HG02763 (cell line): ENCODE results near the gene CAMTA1.

Source experiments
- ATAC-seq: cut with Tn5 transposase; IDR thresholded peaks from one replicate; pipeline ENCODE4 v1.9.1; 2021; ENCODE audit warnings: mild to moderate bottlenecking, moderate library complexity; ENCODE audit not compliant: unreplicated experiment

The CAMTA1 gene

DNA sequence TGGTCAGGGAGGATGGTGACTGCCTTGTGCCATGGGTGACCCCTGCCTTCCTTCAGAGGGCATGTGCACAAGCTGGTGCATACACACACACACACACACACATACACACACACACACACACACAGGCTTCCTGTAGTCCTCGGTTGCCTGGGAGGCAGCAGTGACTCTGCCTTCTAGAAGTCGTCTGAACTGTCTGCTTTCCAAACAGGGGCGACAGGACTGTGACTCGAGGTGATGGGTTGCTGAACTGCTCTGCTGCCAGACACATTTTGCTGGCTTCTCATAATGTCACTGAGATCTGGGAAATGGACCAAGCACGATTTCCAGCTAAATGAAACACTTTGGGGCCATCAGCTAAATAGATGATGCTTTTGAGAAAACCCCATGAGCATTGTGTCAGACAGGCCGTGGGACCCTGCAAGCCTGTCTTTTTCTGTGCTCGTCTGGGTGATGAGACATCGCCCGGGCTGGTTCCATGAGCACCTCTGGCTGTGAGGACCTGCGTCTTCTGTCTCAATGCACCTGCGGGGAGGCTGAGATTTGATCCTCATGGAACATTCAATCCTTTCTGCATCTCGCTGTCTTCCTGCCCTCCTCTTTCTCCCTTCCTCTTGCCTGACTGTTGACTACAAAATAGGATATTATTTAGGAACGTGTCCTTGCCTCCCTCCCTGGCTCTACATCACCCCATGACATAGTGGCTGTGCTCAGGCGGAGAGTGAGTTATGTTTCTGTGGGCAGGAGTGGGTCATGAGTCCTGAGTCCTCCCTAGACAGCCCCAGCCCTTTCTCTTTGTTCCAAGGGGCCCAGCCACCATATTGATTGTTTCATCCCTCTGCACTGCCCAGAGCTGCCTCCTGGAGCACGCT is 436.8 kb downstream of the CAMTA1 start:
- ATAC-seq: no peak

DNA sequence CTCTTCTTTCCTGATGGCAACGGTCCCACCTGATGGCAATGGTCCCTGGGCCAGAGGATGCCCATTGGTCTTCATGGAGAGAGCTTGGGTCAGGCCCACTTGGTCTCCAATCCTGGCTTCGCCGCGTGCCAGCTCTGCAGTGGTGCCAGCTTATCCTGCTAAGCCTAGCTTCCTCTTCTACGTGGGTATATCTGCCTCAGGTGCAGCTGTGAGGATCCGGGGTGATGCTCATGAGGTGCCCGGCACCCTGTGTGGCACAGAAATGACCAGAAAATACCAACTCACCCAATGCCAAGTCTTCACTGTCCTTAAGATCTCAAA is 437.4 kb downstream of the CAMTA1 start:
- ATAC-seq: no peak

DNA sequence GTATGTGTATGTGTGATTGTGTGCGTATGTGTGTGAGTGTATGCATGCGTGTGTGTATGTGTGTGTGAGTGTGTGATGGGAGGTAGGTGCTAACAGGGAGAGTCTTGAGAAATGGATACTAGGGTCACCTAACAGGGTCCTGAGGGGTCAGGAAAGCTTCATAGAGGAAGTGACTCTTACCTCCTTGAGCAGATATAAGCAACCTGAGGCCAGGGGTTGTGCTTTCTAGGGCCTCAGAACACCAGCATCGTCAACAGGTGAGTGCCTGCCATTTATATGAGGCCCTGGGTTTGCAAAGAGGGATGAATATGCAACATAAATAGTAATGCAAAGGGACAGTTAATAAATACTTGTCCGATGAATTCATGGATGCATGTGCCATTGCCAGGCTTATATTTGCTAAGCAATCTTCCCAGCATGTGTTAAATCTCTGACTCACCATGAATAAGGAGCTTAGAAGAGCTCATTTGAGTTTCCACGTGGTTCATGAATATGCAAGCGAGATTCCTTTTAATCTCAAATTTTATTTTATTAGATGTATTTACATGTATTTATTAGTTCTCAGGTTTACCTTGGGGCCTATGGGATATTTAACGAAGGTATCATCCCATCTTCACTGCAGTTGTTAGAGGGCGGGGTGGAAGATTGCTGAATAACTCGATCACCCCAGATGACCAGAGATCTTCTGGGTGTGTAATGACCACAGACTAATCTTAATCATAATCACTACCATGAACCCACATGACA is 438.3 kb downstream of the CAMTA1 start:
- no peak for ATAC-seq

DNA sequence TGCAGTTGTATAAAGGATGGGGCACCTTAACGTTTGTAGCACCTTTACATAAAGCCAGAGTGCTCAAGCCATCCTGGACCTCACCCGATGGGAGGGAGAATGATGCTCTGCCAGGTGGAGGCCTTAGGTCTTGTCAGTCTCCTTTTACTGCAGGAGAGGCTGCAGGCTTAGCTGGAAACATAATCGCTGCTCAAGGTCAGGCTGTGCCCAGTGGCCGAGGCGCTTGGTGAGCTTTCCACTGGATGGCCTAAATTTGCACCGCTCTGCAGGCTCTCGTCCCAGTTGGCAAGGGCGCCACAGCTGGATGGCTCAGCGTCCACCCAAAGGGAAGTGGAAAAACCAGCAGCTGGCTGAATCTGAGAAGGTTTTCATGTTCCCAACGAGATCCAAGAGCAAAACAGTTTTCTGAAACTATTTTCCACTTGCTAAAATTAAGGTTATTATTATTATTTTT is 438.9 kb downstream of the CAMTA1 start:
- no peak for ATAC-seq

DNA sequence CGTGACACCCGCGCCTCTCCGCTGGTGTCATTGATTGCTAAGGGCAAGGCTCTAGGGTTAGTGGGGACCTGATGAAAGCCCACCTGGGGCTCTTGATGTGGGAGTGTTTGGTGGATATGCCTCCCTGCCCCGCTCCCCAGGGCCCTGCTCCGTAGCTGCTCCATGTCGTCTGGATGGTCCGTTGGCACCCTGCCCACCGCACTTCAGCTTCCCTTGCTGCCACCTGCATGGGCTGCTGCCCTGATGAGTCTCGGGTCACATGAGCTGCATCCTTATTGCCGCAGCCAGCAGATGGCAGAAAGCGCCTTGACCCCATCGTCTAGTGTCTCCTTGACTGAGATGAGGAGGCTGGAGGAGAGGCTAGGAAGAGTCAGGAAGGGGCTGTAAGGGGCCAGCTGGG is 439.4 kb downstream of the CAMTA1 start:
- ATAC-seq: no peak

DNA sequence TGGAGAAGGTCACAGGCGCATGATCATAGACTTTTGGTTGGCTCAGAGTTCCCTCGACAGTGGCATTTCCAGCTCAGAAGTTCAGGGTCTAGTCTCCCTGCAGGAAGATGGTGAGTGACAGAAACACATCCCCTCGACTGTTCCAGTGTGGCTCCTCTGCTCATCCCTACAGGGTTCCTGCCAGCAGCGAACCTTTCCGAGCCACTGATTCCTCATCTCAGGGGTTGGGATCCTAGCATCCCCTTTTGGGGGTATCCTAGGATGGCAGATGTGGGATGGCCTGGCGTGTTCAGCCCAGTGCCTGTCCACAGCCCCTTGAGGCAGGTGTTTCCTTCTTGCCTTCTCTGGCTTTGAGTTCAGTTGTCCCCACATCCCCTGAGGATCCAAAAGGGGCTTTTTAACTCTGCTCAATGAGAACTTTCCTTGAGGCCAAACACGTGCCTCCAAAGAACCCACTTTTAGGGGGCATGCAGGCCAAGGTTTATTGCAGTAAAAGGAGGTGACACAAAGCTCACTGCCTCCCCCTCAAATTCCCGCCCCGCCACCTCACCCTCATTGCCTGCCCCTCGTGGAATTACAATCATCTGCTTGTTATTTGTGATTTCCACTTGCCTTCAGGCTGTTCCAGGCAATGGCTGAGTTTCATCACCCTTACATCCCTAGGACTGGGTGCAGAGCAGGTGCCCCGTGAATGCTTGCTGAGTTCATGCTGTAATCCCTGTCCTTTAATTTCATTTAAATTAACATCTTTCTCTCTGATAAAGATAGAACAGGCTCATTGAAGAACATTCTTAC is 440.7 kb downstream of the CAMTA1 start:
- ATAC-seq: no peak

DNA sequence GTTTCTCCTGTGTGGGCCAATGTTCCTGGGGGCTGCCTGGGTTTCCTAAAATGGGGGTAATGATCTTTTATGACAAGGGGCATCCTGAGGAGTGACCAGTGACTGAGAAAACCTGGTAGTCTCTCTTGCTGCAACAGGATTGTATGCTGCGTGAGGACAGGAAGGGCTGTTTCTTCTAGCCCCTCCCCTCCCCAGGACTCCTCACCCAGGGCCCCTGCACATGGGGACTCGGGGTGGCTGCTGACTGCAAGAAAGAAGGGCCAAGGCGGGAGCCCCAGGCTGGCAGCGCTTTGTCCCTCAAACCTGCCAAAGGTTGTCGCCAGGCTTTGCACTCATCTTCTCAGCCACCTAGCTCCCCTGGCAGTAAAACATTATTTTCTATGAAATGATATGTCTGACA is 442.4 kb downstream of the CAMTA1 start:
- ATAC-seq: no peak

DNA sequence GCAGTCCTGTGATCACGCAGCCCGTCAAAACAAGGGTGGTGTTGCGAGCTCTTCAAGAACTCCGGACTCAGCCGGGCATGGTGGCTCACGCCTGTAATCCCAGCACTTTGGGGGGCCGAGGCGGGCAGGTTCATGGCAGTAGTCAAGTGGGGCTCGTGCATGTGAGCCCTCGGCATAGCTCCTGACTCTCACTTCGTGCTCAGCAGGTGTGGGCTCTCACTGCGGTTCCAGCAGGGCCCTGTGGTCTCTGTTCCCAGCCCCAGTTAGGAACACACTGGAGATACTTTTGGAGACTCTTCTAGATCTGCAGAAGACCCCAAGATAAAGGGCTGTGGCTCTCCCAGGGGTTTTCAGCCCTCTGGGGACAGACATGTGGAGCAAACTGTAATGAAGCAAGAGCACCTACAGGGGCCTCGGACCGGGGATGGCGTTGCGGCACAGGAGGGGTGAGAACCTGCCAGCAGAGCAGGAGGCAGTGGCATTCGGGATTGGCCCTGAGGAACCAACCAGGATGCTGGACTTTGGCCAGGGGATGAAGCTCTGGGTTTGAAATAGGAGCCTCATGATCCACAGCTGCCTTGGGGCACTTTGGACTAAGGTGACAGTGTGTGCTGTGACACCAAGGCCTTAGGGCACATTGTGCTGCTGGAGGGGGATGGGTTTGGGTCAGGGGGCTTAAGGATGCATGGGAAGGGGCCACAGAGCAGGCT is 443.2 kb downstream of the CAMTA1 start:
- ATAC-seq: no peak

DNA sequence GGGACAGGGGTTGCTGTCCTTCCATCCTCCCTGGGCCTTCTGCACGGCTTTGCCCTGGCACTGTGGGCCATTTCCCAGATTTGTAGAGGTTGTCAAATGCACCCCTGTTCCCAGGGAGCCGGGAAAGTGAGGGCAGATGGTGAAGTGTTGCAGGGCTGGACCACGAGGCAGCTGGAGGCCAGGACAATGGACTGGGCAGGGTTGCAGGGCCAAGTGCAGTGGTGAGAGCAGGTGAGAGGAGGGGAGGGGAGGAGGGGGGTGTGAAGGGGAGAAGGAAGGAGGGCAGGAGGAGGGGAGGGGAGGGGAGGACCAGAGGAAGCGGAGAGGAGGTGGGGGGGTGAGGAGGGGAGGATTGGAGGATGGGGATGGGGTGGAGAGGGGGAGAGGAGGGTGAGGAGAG is 443.9 kb downstream of the CAMTA1 start:
- no peak for ATAC-seq

DNA sequence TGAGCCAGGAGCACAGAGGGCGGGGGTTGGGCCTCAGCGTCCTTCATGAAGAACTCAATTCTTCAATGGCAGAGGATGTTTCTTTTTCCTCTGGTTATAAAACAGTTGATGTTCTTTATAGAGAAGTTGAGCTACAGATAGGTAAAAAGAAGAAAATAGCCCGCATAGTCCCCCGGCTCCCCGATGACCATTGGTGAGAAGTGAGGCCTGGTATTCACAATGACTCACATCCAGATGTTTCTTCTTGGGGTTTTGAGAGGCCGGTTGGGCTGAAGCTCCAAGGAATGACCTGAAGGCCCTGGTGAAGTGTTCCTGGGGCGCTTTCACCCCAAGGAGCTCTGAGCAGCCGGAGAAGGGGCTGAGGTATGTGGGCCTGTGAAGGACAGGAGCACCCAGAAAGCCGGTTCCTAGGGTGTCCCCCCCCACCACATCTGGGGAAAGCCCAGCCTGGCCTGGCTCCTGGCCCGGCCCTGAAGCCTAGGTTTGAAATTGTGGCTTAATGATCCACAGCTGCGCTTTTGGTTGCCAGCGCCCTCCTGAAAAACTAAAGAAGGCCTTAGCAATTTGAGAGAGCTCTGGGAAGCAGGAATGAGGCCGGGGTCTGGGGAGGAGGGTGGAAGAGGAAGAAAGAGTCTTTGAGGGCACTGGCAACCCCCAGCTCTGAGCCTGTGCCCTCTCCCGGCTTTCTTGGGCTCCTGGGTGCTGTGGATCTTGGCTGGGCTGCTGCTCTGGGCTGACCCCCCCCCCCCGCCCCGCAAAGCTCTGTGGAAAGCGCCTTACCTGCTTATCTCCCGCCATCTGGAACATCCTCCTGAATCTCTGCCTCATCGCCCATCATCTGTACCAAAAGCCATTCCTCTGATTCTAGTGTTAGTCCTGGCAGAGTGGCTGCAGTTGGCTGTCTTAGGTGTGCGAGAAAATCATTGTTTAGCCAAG is 444.7 kb downstream of the CAMTA1 start:
- no peak for ATAC-seq

DNA sequence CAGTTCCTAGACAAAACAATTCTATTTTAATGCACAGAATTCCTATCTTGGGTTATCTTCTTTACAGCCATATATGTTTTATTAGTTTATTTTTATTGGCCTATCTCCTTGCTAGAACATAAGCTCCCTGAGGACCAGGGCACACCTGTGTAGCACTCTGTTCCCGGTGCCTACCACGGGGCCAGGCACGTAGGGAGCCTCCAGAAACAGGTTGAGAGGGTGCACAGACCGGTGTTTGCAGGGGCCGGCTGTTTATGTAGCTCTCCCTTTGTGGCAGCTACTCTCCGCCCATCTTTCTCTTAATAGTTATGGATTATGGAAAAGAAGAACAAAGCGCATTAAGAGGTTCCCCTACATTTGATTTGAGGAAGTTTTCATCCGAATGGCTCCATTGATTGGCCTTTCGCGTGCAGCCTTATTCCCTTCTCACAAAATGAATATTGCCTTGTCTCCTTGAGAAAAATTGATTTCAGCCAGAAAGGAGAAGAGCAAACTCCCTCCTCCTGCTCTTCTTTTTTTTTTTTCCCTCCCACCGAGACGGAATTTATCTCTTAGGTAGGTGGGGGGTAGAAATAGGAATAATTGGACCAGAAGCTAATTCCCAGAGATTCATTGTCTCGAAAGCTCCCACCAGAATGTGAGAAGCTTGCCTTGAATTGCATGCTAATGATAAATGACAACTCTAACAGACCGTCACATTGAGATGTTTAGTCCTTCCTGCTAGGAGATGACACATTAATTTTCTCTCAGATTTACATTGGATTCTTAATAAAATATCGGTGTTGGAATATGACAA is 447.4 kb downstream of the CAMTA1 start:
- ATAC-seq: no peak

DNA sequence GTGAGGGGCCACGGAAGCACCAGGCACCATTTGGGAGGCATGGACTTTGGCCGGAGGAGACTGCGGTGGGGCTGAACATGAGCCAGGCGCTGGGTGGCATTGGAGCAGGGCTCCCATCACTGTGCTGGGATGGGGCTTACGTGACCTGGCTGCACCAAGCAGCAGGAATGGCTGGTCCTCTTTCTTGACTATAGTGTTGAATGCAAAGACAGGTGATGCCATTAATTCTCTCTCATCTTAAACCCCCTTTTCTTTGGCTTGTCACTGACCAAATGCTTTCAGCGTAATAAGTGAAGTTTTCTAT is 447.9 kb downstream of the CAMTA1 start:
- no peak for ATAC-seq

DNA sequence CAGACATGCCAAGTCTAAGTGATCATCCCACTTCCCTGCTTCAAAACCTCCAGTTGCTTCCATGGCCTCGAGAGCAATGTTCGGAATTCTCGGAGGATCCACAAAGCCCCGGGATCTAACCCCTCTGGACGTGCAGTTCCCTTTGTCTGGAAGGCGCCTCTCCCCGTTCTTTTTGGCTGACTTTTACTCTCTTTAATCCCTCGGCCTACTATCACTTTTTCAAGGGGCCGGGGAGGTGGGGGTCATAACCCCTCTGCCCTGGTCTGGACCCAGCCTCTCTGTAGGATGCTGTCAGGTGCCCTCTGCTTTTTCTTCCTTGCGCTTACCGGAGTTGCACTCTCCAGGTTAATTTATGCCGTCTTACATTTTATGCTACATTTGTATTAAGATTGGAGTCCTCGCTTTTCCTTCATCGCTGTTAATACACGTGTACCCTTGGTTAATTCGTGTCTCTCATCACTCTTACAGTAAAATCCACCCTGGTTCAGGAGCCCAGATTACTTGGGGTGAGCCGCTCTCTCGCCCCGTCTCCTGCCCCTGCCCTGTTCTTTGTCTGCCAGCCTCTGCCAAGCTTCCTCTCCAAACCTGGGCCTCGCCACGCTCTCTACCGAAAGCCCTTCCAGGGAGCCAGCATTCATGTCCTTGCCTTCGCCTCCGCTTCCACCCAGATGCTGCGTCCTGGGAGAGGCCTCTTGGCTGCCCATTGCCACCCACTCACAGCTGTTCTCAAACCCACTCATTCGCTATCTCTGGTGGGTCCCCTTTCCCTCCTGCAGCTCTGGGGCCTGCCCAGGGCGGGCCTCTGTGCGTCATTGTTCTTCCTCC is 448.6 kb downstream of the CAMTA1 start:
- no peak for ATAC-seq

DNA sequence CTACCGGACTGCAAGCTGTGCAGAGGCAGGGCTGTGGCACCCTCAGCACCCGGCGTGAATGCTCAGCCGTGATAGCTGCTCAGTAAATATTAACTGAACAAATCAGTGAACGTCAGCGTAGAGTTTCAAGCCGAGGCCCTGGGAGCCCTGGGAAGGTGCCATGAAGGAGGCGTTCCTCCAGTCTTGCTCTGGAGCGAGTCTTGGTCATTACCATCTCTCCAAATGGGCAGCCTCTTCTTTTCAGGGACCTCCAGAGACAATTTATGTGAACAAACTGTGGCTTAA is 449.2 kb downstream of the CAMTA1 start:
- no peak for ATAC-seq

DNA sequence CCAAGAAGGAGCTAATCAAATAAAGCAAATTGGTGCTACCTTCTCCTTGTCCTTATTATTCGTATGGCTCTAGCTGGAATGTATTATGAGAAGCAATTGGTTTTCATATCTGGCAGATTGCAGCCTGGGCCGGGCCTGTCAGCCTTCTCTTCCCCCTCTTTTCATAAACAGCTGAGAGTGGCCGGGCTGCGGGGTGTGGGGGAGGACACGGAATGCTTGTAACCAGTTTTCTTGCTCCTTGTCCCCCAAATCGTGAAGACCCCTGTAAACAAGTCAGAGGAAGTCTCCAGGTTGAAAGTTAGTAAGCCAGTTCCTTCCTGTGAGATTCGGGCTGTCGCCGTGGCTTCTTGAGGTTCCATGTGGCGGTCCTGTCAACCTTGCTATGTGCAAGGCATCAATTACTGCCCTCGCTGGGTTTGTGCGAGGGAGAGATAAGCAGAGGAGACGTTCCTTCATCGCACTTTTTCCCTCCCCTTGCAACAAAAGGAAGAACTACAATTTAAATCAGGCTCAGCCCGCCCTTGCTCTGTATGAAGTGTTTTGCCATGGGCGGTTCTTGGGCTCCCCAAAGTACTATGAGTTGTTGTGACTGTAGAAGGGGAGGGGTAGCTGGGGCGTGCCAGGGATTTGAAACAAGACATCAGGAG is 450.7 kb downstream of the CAMTA1 start:
- ATAC-seq: no peak

DNA sequence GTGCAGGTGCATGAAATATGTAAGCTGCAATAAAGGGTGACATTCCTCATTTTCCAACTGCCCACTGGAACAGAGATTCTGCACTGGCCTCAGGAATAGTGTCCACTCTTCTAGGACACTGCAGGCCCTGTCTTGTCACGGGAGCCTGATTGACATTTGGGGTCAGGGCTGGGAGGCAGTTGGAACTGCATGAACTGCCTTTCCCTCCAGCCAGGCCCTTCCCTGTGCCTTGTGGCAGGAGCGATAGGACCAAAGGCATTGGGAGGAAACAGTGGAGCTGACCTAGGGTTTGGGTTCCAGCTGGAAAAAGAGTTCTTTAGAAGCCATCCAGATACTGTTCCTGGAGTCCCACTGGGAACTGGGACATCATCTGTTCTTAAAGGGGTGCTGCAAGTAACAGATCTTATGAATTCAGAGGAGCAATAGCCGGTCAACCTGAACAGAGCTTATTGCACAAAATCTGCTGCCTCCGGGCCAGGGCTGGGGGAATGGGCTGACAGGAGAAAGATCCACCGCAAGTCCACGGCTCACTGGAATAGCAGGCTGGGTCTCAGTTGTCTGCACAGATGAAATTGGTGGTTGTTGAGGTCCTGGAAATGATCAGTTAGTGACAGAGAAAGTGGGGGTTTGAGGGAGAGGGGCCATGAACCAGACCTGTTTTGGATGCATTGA is 451.7 kb downstream of the CAMTA1 start:
- ATAC-seq: no peak

DNA sequence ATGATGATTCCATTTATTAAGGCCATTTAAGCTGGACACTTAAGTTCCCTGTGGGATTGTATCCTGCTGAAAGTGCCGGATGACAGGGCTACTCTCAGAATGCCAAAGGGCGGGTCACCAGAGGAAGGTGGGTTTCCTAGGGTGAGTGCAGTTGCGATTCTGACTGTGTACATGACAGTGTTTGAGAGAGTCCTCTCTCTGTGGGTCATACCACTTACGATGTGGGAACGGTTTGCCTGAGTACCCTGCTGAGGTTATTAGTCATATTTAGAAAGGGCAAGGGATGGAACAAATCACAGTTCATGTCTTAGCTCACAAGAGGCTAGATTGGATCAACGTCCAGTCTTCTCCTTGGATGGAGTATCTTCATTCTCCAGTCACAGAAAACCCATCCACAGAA is 461.9 kb downstream of the CAMTA1 start:
- ATAC-seq: no peak
